GM21723 (cell line): ENCODE results near the gene CNDP1.

ENCODE experiments used
- ATAC-seq: cut with Tn5 transposase; IDR thresholded peaks from one replicate; pipeline ENCODE4 v1.9.1; 2021; ENCODE audit warnings: mild to moderate bottlenecking, moderate library complexity; ENCODE audit not compliant: unreplicated experiment

CNDP1 gene

DNA sequence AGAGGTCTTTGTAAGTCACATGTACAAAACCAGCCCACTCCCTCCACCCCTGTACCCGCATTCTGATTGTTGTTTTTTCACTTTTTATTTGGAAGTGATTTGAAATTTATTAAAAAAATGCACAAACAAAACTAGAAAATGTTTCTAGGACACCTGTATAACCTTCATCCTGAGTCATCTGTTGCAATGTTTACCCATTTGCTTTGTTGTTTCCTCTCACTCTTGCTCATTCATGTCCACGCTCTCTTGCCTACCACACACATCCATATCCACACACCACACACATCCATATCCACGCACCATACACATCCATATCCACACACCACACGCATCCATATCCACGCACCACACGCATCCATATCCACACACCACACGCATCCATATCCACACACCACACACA is 82.2 kb downstream of the CNDP1 start:
- ATAC-seq = no peak

DNA sequence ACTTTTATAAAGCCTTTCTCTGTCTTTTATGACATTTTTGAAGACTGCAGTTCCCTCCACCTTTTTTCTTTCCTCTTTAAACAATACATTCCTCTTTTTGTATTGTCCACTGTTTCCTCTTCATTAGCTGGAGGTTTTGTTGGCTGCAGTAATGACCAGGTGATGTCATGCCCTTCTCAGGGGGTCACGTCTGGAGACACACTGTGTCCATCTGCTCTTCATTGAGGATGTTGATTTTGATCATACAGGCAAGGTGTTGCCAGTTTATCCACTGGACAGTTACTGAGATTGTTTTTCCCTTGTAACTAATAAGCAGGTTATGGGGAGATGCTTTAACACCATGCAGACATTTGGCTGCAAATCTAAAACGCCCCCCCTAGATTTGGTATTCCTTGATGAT is 83.2 kb downstream of the CNDP1 start:
- no peak for ATAC-seq

DNA sequence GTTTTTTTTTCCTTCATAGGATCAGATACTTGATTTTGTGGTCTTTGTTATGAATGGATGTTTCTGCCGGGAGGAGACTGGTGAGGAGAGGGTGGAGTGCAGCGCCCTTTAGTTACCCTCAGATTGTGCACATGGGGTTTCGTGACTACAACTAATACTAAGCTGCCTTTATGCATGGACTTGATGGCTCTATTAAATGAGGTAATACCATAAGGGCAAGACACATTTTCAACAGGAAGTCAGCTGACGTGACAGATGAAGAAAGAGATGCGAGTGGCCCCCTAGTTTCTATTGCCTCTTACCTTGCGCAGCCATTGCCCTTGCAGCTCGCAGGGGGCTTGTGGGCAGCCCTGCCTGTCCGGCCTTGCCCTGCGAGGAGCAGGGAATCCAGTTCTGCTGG is 87.8 kb downstream of the CNDP1 start:
- no peak for ATAC-seq

DNA sequence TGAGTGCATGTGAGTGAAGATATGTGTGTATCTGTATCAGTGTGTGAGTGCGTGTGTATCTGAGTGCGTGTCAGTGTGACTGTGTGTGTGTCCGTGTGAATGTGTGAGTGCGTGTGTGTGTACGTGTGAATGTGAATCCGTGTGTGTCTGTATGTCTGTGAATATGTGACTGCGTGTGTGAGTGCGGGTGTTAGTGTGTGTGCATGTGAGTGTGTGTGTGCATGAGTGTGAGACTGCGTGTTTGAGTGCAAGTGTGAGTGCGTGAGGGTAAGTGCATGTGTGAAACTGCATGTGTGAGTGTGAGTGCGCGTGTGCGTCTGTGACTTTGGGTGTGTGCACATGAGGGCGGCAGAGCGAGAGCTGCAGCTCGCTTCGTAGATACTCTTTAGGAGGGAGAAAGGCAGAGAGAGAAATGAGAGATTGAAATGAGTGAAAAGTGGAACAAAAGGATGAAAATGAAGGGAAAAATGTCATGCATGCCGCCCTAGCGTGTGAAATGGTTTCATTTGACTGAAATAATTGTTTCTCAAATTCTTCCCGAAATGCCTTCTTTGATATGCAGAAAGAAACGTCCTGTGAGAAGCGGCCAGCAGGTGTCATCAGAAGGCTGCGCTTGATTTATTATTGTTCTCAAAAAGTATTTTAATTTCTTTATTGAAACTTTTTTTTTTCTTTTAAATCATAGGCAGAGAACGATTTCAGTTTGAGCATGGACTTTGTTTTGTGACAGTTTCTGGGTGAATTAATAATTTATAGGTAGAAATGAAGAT is 88.9 kb downstream of the CNDP1 start:
- no peak for ATAC-seq

DNA sequence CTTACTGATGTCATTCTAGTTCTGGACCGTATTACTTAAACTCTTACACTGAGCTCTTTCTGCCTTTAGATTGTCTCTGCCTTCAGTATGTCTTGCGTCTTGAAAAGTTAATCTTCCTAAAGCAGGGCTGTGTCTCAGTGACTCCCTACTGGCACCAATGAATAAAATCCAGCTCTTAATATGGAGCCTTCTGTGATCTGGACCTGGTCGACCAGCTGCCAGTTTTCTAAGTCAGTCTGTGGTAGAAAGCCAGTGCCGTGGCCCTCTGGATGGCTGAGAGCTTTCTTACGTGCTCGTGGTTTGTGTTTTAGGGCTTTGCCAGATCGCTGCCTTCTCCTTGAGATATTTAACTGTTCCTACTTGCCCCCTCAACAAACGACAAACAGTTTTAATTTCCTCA is 90.2 kb downstream of the CNDP1 start:
- no peak for ATAC-seq

DNA sequence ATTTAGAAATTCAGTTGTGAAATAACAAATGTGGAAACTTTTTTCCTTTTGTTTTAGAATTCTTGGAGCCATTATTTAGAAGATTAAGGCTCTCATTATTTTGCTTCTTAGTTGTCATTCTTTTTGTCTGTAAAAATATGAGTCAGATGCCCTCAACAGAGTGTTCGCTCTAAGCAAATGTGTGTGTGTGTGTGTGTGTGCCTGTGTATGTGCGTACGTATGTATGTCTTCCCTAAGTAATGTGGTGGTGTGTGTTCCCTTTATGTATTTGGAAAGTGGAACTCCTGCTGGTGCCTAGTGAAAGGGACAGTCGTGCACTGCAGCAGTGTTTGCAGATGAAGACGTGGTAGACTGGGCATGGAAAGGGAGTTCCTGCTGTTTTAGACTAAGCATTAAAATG is 90.9 kb downstream of the CNDP1 start:
- no peak for ATAC-seq

DNA sequence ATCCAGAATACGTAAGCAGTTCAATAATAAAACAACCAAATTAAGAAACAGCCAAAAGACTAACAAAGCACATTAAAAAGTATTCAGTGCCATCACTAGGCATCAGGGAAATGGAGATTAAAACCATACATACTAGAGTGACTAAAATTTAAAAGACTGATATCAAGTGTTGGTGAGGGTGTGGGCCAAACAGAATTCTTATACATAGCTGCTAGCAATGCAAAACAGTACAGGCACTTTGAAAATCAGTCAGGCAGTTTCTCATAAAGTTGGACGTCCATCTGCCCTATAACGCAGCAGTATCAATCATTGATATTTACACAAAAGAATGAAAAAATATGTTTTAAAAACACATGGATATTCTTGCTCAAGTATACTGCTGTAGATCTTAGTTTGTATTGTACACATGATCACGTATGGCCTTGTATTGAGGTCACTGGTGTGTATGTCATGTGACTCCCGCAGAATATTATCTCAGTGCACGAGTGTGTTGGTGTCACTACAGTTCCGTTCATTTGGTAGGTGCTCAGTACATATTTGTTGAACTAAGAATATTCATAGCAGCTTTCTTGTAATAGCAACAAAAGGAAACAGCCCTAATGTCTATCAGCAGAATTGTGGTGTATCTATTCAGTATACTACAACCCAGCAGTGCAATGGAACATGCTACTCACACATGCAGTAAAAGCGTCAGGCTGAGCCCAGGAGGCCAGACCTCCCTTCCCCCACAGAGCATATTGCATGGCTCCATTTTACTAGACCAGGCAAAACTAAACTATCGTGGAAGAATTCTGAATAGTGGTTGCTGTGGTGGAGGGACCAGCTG is 92.0 kb downstream of the CNDP1 start:
- ATAC-seq = no peak

DNA sequence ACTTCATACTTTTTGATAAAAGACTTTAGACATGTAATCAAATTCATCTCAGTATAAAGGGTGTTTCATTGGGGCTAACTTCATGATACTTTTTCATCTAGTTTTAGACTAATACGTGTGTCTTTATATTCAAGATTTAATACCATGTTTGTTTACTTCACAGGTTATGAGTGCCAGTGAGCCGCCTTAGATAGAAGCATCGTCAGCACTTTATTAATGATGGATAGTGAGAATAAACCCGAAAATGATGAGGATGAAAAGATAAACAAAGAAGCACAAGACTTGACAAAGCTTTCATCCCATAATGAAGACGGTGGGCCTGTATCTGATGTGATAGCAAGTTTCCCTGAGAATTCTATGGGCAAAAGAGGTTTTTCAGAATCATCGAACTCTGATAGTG is 96.5 kb downstream of the CNDP1 start:
- no peak for ATAC-seq

DNA sequence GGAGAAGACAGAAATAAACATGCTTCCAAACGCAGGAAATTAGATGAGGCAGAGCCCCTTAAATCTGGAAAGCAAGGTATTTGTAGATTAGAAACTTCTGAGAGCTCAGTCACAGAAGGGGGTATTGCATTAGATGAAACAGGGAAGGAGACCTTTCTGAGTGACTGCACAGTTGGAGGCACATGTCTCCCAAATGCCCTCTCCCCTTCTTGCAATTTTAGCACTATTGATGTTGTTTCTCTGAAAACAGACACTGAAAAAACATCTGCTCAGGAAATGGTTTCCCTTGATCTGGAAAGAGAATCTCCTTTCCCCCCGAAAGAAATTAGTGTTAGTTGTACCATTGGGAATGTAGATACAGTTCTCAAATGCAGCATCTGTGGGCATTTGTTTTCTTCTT is 96.9 kb downstream of the CNDP1 start:
- ATAC-seq = no peak

DNA sequence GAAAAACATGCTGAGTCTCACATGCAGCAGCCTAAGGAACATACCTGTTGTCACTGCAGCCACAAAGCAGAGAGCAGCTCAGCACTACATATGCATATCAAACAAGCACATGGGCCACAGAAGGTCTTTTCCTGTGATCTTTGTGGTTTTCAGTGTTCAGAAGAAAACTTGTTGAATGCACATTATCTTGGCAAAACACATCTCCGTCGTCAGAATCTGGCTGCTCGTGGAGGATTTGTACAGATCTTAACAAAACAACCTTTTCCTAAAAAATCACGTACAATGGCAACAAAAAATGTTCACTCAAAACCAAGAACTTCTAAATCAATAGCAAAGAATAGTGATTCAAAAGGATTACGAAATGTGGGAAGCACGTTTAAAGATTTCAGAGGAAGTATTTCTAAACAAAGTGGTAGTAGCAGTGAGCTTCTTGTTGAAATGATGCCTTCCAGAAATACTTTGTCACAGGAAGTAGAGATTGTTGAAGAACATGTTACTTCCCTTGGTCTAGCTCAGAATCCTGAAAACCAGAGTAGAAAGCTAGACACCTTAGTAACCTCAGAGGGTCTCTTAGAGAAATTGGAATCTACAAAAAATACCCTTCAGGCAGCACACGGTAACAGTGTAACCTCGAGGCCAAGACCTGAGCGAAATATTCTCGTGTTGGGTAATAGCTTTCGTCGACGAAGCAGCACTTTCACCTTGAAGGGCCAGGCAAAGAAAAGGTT is 97.5 kb downstream of the CNDP1 start:
- no peak for ATAC-seq

DNA sequence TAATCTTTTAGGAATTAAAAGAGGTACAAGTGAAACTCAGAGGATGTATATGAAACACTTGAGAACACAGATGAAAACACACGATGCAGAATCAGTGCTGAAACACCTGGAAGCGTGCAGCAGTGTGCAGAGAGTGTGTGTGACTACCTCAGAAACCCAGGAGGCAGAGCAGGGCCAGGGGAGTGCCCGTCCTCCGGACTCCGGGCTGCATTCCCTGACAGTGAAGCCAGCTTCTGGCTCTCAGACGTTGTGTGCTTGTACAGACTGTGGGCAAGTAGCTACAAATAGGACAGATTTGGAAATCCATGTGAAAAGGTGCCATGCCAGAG is 98.0 kb downstream of the CNDP1 start:
- no peak for ATAC-seq

DNA sequence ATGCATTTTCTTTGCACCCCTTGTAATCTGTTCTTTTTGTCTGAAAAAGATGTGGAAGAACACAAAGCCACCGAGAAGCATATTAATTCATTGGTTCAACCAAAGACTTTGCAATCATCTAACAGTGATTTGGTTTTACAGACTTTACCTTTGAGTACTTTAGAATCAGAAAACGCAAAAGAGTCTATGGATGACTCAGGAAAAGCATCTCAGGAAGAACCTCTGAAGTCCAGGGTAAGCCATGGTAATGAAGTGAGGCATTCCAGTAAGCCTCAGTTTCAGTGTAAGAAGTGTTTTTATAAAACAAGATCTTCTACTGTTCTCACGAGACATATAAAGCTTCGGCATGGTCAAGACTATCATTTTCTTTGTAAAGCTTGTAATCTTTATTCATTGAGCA is 98.6 kb downstream of the CNDP1 start:
- no peak for ATAC-seq

DNA sequence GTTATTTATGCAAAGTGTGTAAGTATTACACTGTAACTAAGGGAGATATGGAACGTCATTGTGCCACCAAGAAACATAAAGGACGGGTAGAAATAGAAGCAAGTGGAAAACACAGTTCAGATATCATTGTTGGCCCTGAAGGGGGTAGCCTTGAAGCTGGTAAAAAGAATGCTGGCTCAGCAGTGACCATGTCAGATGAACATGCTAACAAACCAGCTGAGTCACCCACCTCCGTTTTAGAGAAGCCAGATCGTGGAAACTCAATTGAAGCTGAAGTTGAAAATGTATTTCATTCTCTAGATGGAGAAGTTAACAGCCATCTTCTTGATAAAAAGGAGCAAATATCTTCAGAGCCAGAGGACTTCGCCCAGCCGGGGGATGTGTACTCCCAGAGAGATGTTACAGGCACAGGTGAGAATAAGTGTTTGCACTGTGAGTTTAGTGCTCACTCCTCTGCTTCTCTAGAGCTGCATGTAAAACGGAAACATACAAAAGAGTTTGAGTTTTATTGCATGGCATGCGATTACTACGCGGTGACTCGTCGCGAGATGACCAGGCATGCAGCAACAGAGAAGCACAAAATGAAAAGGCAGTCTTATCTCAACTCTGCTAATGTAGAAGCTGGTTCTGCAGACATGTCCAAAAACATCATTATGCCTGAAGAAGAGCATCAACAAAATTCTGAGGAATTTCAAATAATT is 99.5 kb downstream of the CNDP1 start:
- no peak for ATAC-seq

DNA sequence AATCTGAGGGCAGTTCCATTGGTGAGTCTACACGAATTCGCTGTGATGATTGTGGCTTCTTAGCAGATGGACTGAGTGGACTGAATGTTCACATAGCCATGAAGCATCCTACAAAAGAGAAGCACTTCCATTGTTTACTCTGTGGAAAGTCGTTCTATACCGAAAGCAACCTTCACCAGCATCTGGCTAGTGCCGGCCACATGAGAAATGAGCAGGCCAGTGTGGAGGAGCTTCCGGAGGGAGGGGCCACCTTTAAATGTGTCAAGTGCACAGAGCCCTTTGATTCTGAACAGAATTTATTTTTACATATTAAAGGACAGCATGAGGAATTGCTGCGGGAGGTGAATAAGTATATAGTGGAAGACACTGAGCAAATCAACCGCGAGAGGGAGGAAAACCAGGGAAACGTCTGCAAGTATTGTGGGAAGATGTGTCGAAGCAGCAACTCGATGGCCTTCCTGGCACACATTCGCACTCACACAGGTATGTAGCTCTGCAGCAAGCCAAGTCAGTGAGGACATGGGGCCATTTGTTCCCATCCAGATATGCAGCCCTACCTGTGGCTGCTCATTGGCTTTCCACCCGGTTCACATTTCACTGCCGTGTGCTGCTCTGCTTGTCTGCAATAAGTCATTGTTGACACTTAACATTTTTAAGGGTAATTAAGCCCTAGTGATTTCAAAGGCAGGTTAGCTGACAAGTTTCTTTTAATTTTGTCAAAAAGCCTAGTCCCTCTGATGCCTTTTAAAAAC is 101.1 kb downstream of the CNDP1 start:
- no peak for ATAC-seq
